Skin epidermis (tissue), 12 donors: ENCODE results near the gene SCN1A.
"Not testable (repeated sequence)": the region's sequence is repeated elsewhere in the genome, so short reads cannot be mapped to it uniquely, and the experiment has no call there.

Source experiments
- H3K27ac ChIP-seq, 21 experiments: fragments of 200-600 bp; sonication (generic) in 11 of 21; one replicate each; pipeline ENCODE4 v1.5.0; 2020; ENCODE audit warnings: mild to moderate bottlenecking in 3 of 21, inconsistent platforms in 2 of 21, moderate library complexity in 2 of 21
- H3K4me3 ChIP-seq, 7 experiments: fragments of 200-600 bp; sonication (generic) in 2 of 7; one replicate each; pipeline ENCODE4 v1.5.0; 2020; ENCODE audit warnings: inconsistent platforms in 2 of 7, mild to moderate bottlenecking in 2 of 7, moderate library complexity in 1 of 7

SCN1A gene

GRCh38 chr2:166127217-166128155 lies at the start of gene SCN1A:
Gene SCN1A (minus strand): TSS chr2:166128020. CDS start chr2:166073621, 54,399 bp downstream.
- Histone ChIP-seq H3K4me3 (no peak within 1 kb of the TSS), H3K27ac (no peak within 1 kb of the TSS)

DNA sequence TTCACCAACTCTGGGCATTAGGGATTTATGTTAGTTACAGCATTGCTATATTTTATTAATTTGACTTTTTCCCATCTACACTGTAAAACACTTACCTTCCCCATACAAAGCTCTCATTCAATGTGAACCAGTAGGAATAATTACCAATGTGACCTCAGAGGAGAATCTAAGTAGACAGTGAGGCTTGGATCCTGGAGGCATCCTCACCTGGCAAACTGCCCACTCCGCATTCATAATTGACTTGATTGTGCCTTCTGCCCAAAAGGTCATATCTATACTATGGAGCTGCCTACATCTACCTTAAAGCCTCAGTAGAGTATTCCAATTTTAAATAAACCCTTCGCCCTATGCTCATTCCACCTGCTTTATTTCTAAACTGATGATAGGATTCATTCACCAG lies 45.4 kb upstream of the SCN1A start:
- no peak overlapping the region for H3K27ac ChIP-seq

GRCh38 chr2:166171216-166171615 lies 43.4 kb upstream of the SCN1A start:
- H3K27ac ChIP-seq, result no peak overlapping the region
- no peak overlapping the region for H3K4me3 ChIP-seq

More for the DNA sequence above, 45.4 kb upstream of the SCN1A start:
- H3K4me3 ChIP-seq, result no peak overlapping the region

GRCh38 chr2:166170356-166170755 lies 42.5 kb upstream of the SCN1A start:
- Histone ChIP-seq H3K4me3 (no peak overlapping the region), H3K27ac (no peak overlapping the region)

DNA sequence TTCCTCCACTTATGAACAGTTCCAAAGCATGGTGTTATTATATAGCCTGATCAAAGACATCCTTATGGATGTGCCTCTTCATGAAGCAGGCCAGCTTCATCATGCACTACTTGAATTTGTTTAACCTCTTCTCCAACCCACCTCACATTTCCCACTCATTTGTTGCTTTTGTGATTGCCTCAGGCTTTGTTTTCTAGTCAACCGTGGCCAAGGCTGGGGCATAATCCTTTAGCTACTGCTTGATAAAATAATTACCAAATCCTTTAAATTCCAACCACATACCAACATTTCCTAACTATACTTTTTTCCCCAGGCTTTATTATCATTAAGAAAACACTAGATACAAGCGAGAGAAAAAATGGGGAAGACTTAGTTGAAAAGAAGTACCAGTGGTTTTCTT lies 39.6 kb upstream of the SCN1A start:
- H3K4me3 ChIP-seq, result no peak overlapping the region
- H3K27ac ChIP-seq, result no peak overlapping the region

DNA sequence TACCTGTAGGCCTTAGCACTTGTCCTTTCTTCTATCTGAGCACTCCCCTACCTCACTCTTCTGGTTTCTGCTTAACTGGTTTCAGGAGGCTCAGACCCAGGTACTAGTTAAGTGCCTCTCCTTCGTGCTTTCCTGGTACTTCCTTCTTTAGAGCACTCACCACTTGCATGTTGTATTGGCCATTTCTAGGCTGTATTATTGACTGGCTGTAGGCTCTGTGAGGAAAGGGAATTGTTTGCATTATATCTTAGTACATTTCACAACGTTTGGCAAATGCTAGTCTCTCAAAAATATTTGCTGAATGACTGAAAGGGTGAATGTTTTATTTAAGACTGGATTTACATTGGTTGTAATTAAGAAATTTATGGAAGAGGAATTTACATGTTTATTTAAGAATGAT lies 36.0 kb upstream of the SCN1A start:
- Histone ChIP-seq H3K4me3 (no peak overlapping the region), H3K27ac (no peak overlapping the region)

DNA sequence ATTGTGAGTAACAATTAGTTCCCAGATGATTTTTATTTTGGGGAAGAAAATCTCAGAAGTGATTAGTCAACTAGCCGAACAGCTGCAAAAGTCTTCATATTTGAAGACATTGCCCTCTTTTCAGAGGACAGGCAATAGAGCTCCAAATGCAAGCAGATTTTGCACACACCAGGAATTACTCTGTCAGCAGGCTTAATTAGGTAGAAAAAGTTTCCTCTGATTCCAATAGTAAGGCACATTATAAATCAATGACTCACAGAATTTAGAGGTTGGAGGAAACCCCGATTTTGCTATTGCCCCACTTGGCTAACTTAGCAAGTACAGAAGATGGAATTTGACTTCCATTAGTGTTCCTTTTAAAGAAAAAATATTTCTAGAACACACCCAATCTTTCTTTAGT lies 30.7 kb upstream of the SCN1A start:
- Histone ChIP-seq H3K27ac (no peak overlapping the region), H3K4me3 (no peak overlapping the region)

DNA sequence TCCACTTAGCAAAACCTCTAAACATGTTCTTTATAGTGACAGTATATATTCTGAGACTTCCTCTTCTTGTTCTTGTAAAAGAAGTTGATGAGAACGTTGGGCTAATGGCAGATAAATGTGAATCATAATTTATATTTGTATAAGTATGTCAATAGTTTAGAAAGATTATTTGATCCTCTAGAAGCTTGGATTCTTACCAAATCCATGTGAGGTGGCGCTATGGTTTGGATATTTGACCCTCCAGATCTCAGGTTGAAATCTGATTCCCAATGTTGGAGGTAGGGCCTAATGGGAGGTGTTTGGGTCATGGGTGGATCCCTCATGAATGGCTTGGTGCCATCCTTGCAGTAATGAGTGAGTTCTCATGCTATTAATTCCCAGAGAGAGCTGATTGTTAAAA lies 29.8 kb upstream of the SCN1A start:
- Histone ChIP-seq H3K4me3 (no peak overlapping the region), H3K27ac (no peak overlapping the region)

DNA sequence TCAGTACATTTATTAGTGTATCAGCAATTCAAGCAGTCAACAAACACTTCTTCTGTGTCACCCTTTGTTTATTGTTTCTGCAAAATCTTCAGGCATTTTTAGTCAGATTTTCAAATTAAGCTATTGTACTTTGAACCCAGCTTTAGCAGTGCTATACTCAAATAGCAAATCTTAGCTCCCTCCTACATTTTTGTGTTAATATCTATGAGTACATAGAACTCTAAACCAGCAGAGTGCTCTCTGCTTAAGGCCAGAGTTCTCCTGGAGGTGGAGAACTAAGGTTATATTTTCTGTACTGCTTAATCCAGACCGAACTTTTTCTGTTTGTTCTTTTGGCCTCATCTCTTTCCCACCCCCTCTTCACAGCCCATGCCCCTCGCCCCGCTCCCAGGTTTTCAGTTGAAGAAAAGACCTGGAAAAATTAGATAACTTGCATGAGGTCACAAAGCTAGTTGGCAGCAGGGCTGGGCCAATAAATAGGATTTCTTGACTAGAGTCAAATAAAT lies 29.2 kb upstream of the SCN1A start:
- Histone ChIP-seq H3K4me3 (no peak overlapping the region), H3K27ac (no peak overlapping the region)

DNA sequence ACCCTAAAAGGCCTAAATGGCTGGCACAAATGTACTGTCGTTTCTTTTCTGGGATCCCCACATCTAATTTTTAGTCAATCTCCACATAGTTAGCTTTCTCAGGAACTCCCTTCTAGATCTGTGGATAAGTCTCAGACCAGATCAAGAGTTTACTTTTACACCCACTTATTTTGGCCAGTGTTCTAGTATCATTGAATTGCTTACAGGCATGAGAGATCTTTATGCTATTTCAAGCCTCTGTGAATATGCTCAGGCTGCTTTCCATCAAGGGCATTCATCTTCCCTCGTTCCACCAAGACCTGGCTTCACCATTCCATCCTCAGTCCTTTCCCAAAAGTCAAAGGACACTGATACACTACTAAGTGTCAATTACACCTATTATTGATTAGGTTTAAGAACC lies 27.8 kb upstream of the SCN1A start:
- no peak overlapping the region for H3K27ac ChIP-seq
- no peak overlapping the region for H3K4me3 ChIP-seq

- H3K4me3 ChIP-seq, result no peak overlapping the region
- H3K27ac ChIP-seq, result no peak overlapping the region
These were observed 27.0 kb upstream of the SCN1A start for GRCh38 chr2:166154685-166155338.

DNA sequence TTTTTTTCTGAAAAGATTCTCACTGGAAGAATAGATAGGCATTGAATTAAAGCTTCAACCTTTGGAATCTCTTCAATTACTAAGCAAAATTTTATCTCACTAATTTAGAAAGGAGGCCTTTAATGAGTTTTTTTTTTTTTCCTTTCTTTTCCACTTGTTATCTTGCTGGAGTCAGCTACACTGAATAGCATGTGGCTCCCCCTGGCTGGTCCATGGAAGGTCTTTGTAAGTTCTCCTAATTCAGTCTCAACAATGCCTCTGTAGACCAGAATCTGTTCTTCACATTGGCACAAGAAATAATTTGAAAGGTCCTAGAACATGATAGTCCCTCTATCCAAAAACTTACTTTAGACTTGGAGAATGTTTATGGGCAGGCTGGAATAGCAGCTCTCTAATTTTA lies 24.2 kb upstream of the SCN1A start:
- H3K27ac ChIP-seq, result no peak overlapping the region
- no peak overlapping the region for H3K4me3 ChIP-seq

DNA sequence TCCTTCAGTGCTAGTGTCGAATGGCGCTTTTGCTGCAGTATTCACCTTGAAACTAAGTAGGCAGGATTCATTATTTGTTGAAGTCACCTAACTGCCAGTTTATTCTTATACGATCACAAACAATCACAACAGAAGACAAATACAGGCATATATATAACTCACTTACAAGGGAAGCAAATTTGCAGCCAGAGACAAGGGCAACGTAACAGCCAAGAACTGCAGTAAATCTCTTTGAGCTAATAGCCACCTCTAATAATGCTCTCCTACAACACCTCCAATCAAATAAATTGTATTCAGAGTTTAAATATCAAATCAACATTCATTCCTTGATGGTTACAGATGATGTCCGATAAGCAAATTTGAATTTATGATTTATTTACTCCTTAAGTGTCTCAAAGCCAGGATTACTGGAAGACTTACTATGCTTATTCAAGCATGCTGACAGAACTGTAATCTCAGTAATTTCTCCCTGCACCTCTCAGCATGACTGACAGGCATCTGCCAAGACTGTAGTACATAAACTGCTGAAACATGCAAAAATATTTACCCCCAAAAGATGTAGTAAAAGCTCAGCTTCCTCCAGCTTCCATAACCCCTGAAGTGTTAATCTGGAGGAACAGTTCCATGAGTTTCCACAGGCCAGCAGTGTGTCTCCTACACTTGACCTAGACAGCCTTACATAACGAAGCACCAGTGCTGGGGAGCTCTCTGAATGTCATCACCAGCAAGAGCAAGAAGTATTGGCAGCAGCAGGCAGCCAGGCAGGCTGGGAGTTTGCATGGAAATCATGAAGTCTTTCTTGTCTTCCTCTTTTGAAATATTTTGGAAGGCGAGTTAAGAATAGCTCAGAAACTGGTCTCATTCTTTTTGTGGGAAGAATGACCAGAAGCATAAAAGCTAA lies 20.9 kb upstream of the SCN1A start:
- H3K4me3 ChIP-seq, result no peak overlapping the region
- no peak overlapping the region for H3K27ac ChIP-seq

- Histone ChIP-seq H3K4me3 (no peak overlapping the region), H3K27ac (no peak overlapping the region)
These were observed 20.1 kb upstream of the SCN1A start for GRCh38 chr2:166147883-166148282.

DNA sequence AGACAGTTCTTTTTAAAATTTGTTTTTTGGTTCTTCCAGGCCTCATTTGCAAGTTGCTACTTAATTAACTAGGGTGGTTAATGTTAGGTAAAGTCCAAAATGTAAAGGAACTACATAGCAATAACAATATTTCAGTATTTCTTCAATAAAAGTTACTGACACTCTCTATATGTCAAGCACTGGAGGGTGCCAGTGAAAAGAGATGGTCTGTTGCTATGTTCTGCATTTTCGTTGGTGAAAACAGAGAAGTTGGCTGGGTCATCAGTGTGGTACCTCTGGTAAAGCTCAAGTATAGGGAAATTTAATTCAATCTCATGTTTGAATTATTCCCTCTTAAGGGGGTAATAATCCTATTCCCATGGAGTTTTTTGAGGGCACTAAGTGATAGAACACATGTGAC lies 16.3 kb upstream of the SCN1A start:
- H3K4me3 ChIP-seq, result no peak overlapping the region

GRCh38 chr2:166140932-166141331 lies 13.1 kb upstream of the SCN1A start:
- H3K4me3 ChIP-seq, result no peak overlapping the region
- no peak overlapping the region for H3K27ac ChIP-seq

More for the DNA sequence above, 16.3 kb upstream of the SCN1A start:
- no peak overlapping the region for H3K27ac ChIP-seq

GRCh38 chr2:166140475-166140874 lies 12.7 kb upstream of the SCN1A start:
- Histone ChIP-seq H3K27ac (no peak overlapping the region), H3K4me3 (no peak overlapping the region)

DNA sequence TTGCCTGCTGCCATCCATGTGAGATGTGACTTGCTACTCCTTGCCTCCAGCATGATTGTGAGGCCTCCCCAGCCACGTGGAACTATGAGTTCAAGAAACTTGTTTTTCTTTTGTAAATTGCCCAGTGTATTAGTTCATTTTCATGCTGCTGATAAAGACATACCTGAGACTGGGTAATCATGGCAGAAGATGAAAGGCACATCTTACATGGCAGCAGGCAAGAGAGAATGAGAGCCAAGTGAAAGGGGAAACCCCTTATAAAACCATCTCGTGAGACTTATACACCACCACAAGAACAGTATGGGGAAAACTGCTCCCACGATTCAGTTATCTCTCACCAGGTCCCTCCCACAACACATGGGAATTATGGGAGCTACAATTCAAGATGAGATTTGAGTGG lies 11.7 kb upstream of the SCN1A start:
- H3K27ac ChIP-seq, H3K4me3 ChIP-seq: not testable (repeated sequence)

DNA sequence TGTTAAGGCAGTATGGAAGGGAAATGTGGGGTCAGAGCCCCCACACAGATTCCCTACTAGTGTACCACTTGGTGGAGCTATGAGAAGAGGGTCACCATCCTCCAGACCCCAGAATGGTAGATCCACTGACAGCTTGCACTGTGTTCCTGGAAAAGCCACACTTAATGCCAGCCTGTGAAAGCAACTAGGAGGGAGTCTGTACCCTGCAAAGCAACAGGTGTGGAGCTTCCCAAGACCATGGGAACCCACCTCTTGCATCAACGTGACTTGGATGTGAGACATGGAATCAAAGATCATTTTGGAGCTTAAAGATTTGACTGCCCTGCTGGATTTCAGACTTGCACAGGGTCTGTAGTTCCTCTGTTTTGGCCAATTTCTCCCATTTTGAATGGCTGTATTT lies 10.8 kb upstream of the SCN1A start:
- Histone ChIP-seq H3K27ac (no peak overlapping the region), H3K4me3 (no peak overlapping the region)

DNA sequence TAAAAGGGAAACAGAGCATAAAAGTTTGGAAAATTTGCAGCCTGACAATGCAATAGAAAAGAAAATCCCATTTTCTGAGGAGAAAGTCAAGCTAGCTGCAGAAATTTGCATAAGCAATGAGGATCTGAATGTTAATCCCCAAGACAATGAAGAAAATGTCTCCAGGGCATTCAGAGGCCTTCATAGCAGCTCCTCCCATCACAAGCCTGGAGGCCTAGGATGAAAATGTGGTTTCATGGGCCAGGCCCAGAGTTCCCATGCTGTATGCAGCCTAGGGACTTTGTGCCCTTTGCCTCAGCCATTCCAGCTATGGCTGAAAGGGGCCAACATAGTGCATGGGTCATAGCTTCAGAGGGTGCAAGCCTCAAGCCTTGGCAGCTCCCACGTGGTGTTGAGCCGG lies 10.3 kb upstream of the SCN1A start:
- H3K4me3 ChIP-seq, result no peak overlapping the region

More for the DNA sequence above, 10.3 kb upstream of the SCN1A start:
- H3K27ac ChIP-seq, result no peak overlapping the region
